ENCODE data around the gene ADA. TPM values are rescaled to one million over a fixed set of nuclear protein-coding genes. Genes with fewer than 3 reads are reported as not detected.

ADA gene
- total and polyA plus RNA-seq, 2 of the 4 experiments (the other 2 are of a cell fraction): 8.1 to 11.0 TPM

DNA sequence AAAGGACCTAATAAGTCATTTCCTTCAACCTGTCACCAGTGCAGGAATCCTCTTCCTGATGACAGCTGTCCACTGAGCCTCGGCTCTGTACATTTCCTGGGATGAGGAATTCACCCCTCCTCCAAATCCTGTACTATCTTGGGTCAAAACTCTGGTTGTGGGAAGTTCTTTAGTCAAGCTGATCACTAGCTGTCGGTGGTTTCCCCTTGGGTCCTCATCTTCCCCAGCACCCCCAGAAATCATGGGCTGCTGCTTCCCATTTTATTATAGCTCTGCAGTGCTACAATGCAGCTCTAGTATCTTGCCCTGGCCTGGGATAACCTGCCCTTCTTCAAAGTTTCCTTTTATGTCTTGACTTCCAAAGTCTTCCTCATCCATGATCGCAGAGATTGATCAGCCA is 14.6 kb upstream of the ADA start:
- H3K9ac ChIP-seq (ENCODE audit: low read depth, low read length): no peak overlapping the region
- H3K27ac ChIP-seq (ENCODE audit: insufficient read depth, low read length): no peak overlapping the region
- no peak overlapping the region for H2AK5ac ChIP-seq (ENCODE audit: low read depth, low read length)
- no peak overlapping the region for H4K5ac ChIP-seq (ENCODE audit: low read depth, low read length)
- no peak overlapping the region for H2BK15ac ChIP-seq (ENCODE audit: low read depth, low read length)
- no peak overlapping the region for H3K56ac ChIP-seq (ENCODE audit: extremely low read depth, insufficient read depth, low read length)
- no peaks in the 10 kb centered on the region for H3K79me1 ChIP-seq (ENCODE audit: low read depth in 1 of 2, low read length in 2 of 2)
- H3K9me1 ChIP-seq (ENCODE audit: insufficient read depth, low read length): no peaks in the 10 kb centered on the region
- no peaks in the 10 kb centered on the region for H3K9me3 ChIP-seq (ENCODE audit: control insufficient read depth, insufficient read depth, low read length)
- no peaks in the 10 kb centered on the region for H3K36me3 ChIP-seq (ENCODE audit: control insufficient read depth, insufficient read depth, low read length)
- H3K4me3 ChIP-seq (ENCODE audit: insufficient read depth, low read depth, low read length): no peak overlapping the region
- ATAC-seq (ENCODE audit: low read depth): no peak
- intact Hi-C loops (cut with micrococcal nuclease): no loop called here
- dilution Hi-C loops (cut with HindIII; ENCODE audit: low sequenced_read_pairs, unreplicated experiment): no loop called here
- WGBS, 2 experiments (ENCODE audit: extremely low coverage in 2 of 2, insufficient read length in 1 of 2): no CpG with 5 or more reads among the region's 3 CpGs
- H3K4me1 ChIP-seq (ENCODE audit: control insufficient read depth, insufficient read depth, low read length): no peaks in the 10 kb centered on the region
- H2BK5ac ChIP-seq (ENCODE audit: low read depth, low read length, poor library complexity, severe bottlenecking): no peak overlapping the region
- BruUV-seq (replicated peaks): no TSS peak
- ChIA-PET CTCF (interaction anchor here (1.0 kb wide), 1 partner anchor 17 kb away, joined by 3 read pairs; no protein-coding TSS in a partner anchor), POLR2A (ENCODE audit: unreplicated experiment) (no interaction called here)
- no peak overlapping the region for H3K4ac ChIP-seq (ENCODE audit: low read depth, low read length)
- no peak overlapping the region for H2AFZ ChIP-seq (replicated peaks; ENCODE audit: low read length, poor library complexity)
- no peak overlapping the region for H4K8ac ChIP-seq (ENCODE audit: low read depth in 2 of 2, low read length in 2 of 2)
- no peak overlapping the region for H3K14ac ChIP-seq (replicated peaks; ENCODE audit: low read depth, low read length)
- H3K27me3 ChIP-seq (ENCODE audit: control insufficient read depth, insufficient read depth, low read length): peaks cover 23% of the 10 kb centered on the region
- no peak for DNase-seq
- no peak overlapping the region for H2BK120ac ChIP-seq (ENCODE audit: low read depth, low read length)
- H3K23ac ChIP-seq (ENCODE audit: low read depth, low read length): no peak overlapping the region
- H4K91ac ChIP-seq (ENCODE audit: insufficient read depth, low read depth, low read length): no peak overlapping the region
- no peaks in the 10 kb centered on the region for H4K20me1 ChIP-seq (ENCODE audit: insufficient read depth, low read length)
- TF ChIP-seq CEBPB (IDR thresholded peaks at IDR 0.05; ENCODE audit: low read depth, low read length) (no peak), SMC3 (IDR thresholded peaks at IDR 0.05; ENCODE audit: low read depth, low read length) (no peak), BHLHE40 (IDR thresholded peaks at IDR 0.05; ENCODE audit: low read depth, low read length) (no peak), NFE2L2 (IDR thresholded peaks at IDR 0.05; ENCODE audit: low read depth, low read length) (no peak), CHD1 (IDR thresholded peaks at IDR 0.05; ENCODE audit: low read depth, low read length) (no peak), MAZ (IDR thresholded peaks at IDR 0.05; ENCODE audit: borderline replicate concordance, low read depth, low read length) (no peak), MXI1 (IDR thresholded peaks at IDR 0.05; ENCODE audit: borderline replicate concordance, low read depth, low read length) (no peak), FOS (IDR thresholded peaks at IDR 0.05; ENCODE audit: low read depth, low read length) (no peak), POLR2A (IDR thresholded peaks at IDR 0.05; ENCODE audit: low read depth, low read length) (no peak), RAD21 (IDR thresholded peaks at IDR 0.05; ENCODE audit: low read length) (no peak), RCOR1 (IDR thresholded peaks at IDR 0.05; ENCODE audit: insufficient replicate concordance, low read length) (no peak), MAFK (IDR thresholded peaks at IDR 0.05; ENCODE audit: low read depth, low read length) (no peak), RFX5 (IDR thresholded peaks at IDR 0.05; ENCODE audit: low read depth, low read length) (no peak)
- TF ChIP-seq, protein P1, sequence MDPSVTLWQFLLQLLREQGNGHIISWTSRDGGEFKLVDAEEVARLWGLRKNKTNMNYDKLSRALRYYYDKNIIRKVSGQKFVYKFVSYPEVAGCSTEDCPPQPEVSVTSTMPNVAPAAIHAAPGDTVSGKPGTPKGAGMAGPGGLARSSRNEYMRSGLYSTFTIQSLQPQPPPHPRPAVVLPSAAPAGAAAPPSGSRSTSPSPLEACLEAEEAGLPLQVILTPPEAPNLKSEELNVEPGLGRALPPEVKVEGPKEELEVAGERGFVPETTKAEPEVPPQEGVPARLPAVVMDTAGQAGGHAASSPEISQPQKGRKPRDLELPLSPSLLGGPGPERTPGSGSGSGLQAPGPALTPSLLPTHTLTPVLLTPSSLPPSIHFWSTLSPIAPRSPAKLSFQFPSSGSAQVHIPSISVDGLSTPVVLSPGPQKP (IDR thresholded peaks at IDR 0.05; ENCODE audit: borderline replicate concordance, low read depth, low read length): no peak
- TF ChIP-seq, protein P2, sequence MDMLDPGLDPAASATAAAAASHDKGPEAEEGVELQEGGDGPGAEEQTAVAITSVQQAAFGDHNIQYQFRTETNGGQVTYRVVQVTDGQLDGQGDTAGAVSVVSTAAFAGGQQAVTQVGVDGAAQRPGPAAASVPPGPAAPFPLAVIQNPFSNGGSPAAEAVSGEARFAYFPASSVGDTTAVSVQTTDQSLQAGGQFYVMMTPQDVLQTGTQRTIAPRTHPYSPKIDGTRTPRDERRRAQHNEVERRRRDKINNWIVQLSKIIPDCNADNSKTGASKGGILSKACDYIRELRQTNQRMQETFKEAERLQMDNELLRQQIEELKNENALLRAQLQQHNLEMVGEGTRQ (IDR thresholded peaks at IDR 0.05; ENCODE audit: low read depth, low read length): no peak
- TF ChIP-seq, protein P3, sequence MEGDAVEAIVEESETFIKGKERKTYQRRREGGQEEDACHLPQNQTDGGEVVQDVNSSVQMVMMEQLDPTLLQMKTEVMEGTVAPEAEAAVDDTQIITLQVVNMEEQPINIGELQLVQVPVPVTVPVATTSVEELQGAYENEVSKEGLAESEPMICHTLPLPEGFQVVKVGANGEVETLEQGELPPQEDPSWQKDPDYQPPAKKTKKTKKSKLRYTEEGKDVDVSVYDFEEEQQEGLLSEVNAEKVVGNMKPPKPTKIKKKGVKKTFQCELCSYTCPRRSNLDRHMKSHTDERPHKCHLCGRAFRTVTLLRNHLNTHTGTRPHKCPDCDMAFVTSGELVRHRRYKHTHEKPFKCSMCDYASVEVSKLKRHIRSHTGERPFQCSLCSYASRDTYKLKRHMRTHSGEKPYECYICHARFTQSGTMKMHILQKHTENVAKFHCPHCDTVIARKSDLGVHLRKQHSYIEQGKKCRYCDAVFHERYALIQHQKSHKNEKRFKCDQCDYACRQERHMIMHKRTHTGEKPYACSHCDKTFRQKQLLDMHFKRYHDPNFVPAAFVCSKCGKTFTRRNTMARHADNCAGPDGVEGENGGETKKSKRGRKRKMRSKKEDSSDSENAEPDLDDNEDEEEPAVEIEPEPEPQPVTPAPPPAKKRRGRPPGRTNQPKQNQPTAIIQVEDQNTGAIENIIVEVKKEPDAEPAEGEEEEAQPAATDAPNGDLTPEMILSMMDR (conservative IDR thresholded peaks at IDR 0.05; ENCODE audit: low read depth, low read length): no peak
- H3K4me2 ChIP-seq (ENCODE audit: low read depth, low read length): no peak overlapping the region
- H3K18ac ChIP-seq (ENCODE audit: low read depth, low read length): no peak overlapping the region
- in situ Hi-C loops (cut with MboI; ENCODE audit: low sequenced_read_pairs): no loop called here
- H2AK9ac ChIP-seq (replicated peaks; ENCODE audit: low read depth, low read length, poor library complexity): no peak overlapping the region
- H2BK20ac ChIP-seq (ENCODE audit: low read depth, low read length): no peak overlapping the region
